ENCODE measurements around the gene POSTN.

The POSTN gene

DNA sequence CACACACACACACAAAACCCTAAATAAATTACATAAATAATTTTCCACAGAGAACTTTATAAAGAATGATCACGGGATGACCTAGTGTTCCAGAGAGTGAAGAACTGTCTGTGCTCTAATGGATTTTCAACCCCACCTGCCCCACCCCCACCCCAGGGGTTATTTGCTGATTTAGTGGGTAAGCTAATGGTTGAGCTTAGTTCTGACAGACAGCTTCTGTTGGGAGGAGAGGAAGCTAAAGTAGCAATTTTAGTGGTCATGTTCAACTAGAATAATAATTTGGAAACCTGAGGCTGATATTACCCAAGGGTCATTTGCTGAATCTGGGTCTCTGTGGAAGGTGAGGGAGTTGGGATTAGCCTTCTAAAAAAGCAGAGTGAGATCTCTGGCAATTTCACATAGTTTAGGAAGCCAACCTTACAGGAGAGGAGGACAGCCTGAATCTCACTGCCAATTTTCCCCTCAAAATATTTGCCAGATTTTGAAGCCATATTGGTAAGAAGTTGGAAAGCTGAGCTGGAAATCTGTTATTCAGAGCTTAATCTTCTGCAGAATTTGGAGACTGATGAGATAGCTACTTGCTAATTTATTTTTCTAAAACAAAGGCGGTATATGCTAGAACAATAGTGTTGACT, 68.7 kb downstream of the POSTN start:
- no peak overlapping the region for H2BK12ac ChIP-seq (ENCODE audit: low read length)
- H3K79me2 ChIP-seq (ENCODE audit: control insufficient read depth, insufficient read depth, low read length, poor library complexity): no peaks in the 10 kb centered on the region
- no peak overlapping the region for H3K4ac ChIP-seq (ENCODE audit: low read depth, low read length)
- no CpG with 5 or more reads among the region's 2 CpGs for WGBS (ENCODE audit: extremely low coverage, insufficient coverage, insufficient read length)
- H3K27ac ChIP-seq (ENCODE audit: low read depth, low read length): no peak overlapping the region
- no peaks in the 10 kb centered on the region for H3K27me3 ChIP-seq (ENCODE audit: insufficient read depth, low read length)
- no peak overlapping the region for H2BK5ac ChIP-seq (ENCODE audit: low read depth, low read length, poor library complexity)
- no peaks in the 10 kb centered on the region for H3K36me3 ChIP-seq (ENCODE audit: control insufficient read depth in 1 of 2, insufficient read depth in 2 of 2, low read length in 2 of 2)
- no peak overlapping the region for H2BK120ac ChIP-seq (ENCODE audit: insufficient read depth, low read length, poor library complexity)
- H3K4me3 ChIP-seq (ENCODE audit: low read depth, low read length): no peak overlapping the region
- H3K14ac ChIP-seq (ENCODE audit: low read length): no peak overlapping the region
- H3K79me1 ChIP-seq (ENCODE audit: low read length): no peaks in the 10 kb centered on the region
- no peak for DNase-seq
- H4K12ac ChIP-seq (ENCODE audit: low read depth, low read length): no peak overlapping the region
- H4K8ac ChIP-seq (ENCODE audit: low read depth, low read length): no peak overlapping the region
- no peak overlapping the region for H4K91ac ChIP-seq (ENCODE audit: low read depth, low read length)
- no peaks in the 10 kb centered on the region for H3K9me3 ChIP-seq (ENCODE audit: insufficient read depth, low read depth, low read length)
- no peak overlapping the region for H2AFZ ChIP-seq (ENCODE audit: insufficient read depth, low read length, poor library complexity)
- no peak overlapping the region for H3K23ac ChIP-seq (ENCODE audit: low read length)
- H3K4me2 ChIP-seq (ENCODE audit: low read length): no peak overlapping the region
- no peak overlapping the region for H3K9ac ChIP-seq (ENCODE audit: low read length)
- H3K4me1 ChIP-seq (ENCODE audit: control insufficient read depth in 1 of 2, insufficient read depth in 2 of 2, low read length in 2 of 2): no peaks in the 10 kb centered on the region
- no peak overlapping the region for H2AK5ac ChIP-seq (ENCODE audit: low read length)
- H3K18ac ChIP-seq (ENCODE audit: low read length): no peak overlapping the region

DNA sequence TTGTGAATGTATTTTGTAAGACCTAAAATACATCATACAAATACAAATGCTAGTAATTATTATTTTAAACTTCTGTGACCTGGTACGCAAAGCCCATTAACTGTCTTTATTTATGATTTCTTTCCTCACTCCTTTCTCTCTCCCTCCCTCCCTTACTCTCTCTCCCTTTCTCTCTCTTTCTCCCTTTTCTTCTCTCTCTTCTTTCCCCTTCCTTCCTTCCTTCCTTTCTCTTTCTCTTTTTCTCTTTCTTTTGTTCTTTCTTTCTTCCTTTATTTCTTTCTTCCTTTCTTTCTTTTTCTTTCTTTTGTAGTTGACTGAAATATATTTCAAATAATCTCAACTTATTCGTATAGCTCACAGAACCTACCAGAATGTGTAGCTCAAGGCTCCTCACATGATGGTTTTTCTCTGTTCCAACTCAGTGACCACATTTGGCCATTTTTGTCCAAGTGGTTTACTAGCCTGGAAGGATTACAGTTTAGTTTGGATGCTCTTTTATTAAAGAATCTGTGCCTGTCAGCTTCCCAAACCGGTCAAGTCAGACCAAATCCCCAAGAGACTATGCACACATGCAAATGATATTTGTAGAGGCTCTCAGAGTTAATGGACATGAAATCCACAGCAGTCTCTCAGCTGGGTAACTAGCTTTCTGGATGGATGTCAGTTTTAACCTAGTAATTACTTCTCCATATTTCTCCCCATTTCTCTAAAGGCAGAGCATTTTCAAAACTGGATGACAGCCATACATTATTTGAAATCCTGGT, 71.7 kb downstream of the POSTN start:
- DNase-seq: no peak
- Histone ChIP-seq H3K18ac (ENCODE audit: low read length) (no peak overlapping the region), H3K4me3 (ENCODE audit: low read depth, low read length) (no peak overlapping the region), H3K4ac (ENCODE audit: low read depth, low read length) (no peak overlapping the region), H3K27me3 (ENCODE audit: insufficient read depth, low read length) (no peaks in the 10 kb centered on the region), H2AK5ac (ENCODE audit: low read length) (no peak overlapping the region), H2AFZ (ENCODE audit: insufficient read depth, low read length, poor library complexity) (no peak overlapping the region), H3K79me1 (ENCODE audit: low read length) (no peaks in the 10 kb centered on the region), H4K8ac (ENCODE audit: low read depth, low read length) (no peak overlapping the region), H3K23ac (ENCODE audit: low read length) (no peak overlapping the region), H3K4me1 (ENCODE audit: control insufficient read depth in 1 of 2, insufficient read depth in 2 of 2, low read length in 2 of 2) (no peaks in the 10 kb centered on the region), H4K12ac (ENCODE audit: low read depth, low read length) (no peak overlapping the region), H2BK12ac (ENCODE audit: low read length) (no peak overlapping the region), H2BK5ac (ENCODE audit: low read depth, low read length, poor library complexity) (no peak overlapping the region), H4K91ac (ENCODE audit: low read depth, low read length) (no peak overlapping the region), H3K36me3 (ENCODE audit: control insufficient read depth in 1 of 2, insufficient read depth in 2 of 2, low read length in 2 of 2) (no peaks in the 10 kb centered on the region), H3K9ac (ENCODE audit: low read length) (no peak overlapping the region), H2BK120ac (ENCODE audit: insufficient read depth, low read length, poor library complexity) (no peak overlapping the region), H3K4me2 (ENCODE audit: low read length) (no peak overlapping the region), H3K27ac (ENCODE audit: low read depth, low read length) (no peak overlapping the region), H3K9me3 (ENCODE audit: insufficient read depth, low read depth, low read length) (no peaks in the 10 kb centered on the region), H3K14ac (ENCODE audit: low read length) (no peak overlapping the region), H3K79me2 (ENCODE audit: control insufficient read depth, insufficient read depth, low read length, poor library complexity) (no peaks in the 10 kb centered on the region)
- no CpG with 5 or more reads among the region's 3 CpGs for WGBS (ENCODE audit: extremely low coverage, insufficient coverage, insufficient read length)

GRCh38 chr13:37515226-37515625, 83.3 kb downstream of the POSTN start:
- Histone ChIP-seq H3K27ac (ENCODE audit: low read depth, low read length) (no peak overlapping the region), H2BK5ac (ENCODE audit: low read depth, low read length, poor library complexity) (no peak overlapping the region), H3K14ac (ENCODE audit: low read length) (no peak overlapping the region), H3K27me3 (ENCODE audit: insufficient read depth, low read length) (no peaks in the 10 kb centered on the region), H2AFZ (ENCODE audit: insufficient read depth, low read length, poor library complexity) (no peak overlapping the region), H2BK12ac (ENCODE audit: low read length) (no peak overlapping the region), H3K9me3 (ENCODE audit: insufficient read depth, low read depth, low read length) (no peaks in the 10 kb centered on the region), H3K79me2 (ENCODE audit: control insufficient read depth, insufficient read depth, low read length, poor library complexity) (no peaks in the 10 kb centered on the region), H3K4me2 (ENCODE audit: low read length) (no peak overlapping the region), H2AK5ac (ENCODE audit: low read length) (no peak overlapping the region), H2BK120ac (ENCODE audit: insufficient read depth, low read length, poor library complexity) (no peak overlapping the region), H4K12ac (ENCODE audit: low read depth, low read length) (no peak overlapping the region), H3K4ac (ENCODE audit: low read depth, low read length) (no peak overlapping the region), H4K91ac (ENCODE audit: low read depth, low read length) (no peak overlapping the region), H3K4me3 (ENCODE audit: low read depth, low read length) (no peak overlapping the region), H4K8ac (ENCODE audit: low read depth, low read length) (no peak overlapping the region), H3K23ac (ENCODE audit: low read length) (no peak overlapping the region), H3K36me3 (ENCODE audit: control insufficient read depth in 1 of 2, insufficient read depth in 2 of 2, low read length in 2 of 2) (no peaks in the 10 kb centered on the region), H3K4me1 (ENCODE audit: control insufficient read depth in 1 of 2, insufficient read depth in 2 of 2, low read length in 2 of 2) (no peaks in the 10 kb centered on the region), H3K79me1 (ENCODE audit: low read length) (no peaks in the 10 kb centered on the region), H3K9ac (ENCODE audit: low read length) (no peak overlapping the region), H3K18ac (ENCODE audit: low read length) (no peak overlapping the region)
- no CpG with 5 or more reads among the region's 1 CpG for WGBS (ENCODE audit: extremely low coverage, insufficient coverage, insufficient read length)
- no peak for DNase-seq
